Stimulated activated CD4-positive, alpha-beta T cell treated with anti-CD3 and anti-CD28 coated beads, Interleukin-4, amount 100 ng/mL, for 48 hours (primary cell): ENCODE data around the gene ERCC1.
"Not testable (repeated sequence)": the region's sequence is repeated elsewhere in the genome, so short reads cannot be mapped to it uniquely, and the experiment has no call there.

Experiments used
- DNase-seq, 2 donors: peaks; one replicate each; pipeline ENCODE4 v3.0.0-alpha.2; 2020; ENCODE audit warnings: low read depth in 2 of 2

The ERCC1 gene

GRCh38 chr19:45429896-45430295, 6.2 kb upstream of the ERCC1 start:
- DNase-seq, result not testable (repeated sequence)

- no peak for DNase-seq
Measured at GRCh38 chr19:45428384-45429231, 4.9 kb upstream of the ERCC1 start.

GRCh38 chr19:45424191-45425058, 708 bp upstream of the ERCC1 start:
- DNase-seq, result peak in 1 of 2 donors; percentile 39

- DNase-seq, result peak in 1 of 2 donors; percentile 89
Measured at GRCh38 chr19:45423033-45423588, 606 bp downstream of the ERCC1 start.

- DNase-seq, result no peak
Measured at GRCh38 chr19:45421947-45422498, 1.7 kb downstream of the ERCC1 start.

GRCh38 chr19:45420871-45421270, 2.8 kb downstream of the ERCC1 start:
- no peak for DNase-seq

- DNase-seq, result no peak
Measured at GRCh38 chr19:45420356-45420755, 3.4 kb downstream of the ERCC1 start.

GRCh38 chr19:45419895-45420294, 3.8 kb downstream of the ERCC1 start:
- no peak for DNase-seq

GRCh38 chr19:45419396-45419795, 4.3 kb downstream of the ERCC1 start:
- no peak for DNase-seq

- no peak for DNase-seq
Measured at GRCh38 chr19:45418802-45419201, 4.9 kb downstream of the ERCC1 start.

GRCh38 chr19:45417151-45417550, 6.6 kb downstream of the ERCC1 start:
- no peak for DNase-seq

GRCh38 chr19:45414468-45414867, 9.2 kb downstream of the ERCC1 start:
- DNase-seq, result no peak

GRCh38 chr19:45413497-45413896, 10.2 kb downstream of the ERCC1 start:
- no peak for DNase-seq

- DNase-seq, result not testable (repeated sequence)
Measured at GRCh38 chr19:45410330-45410729, 13.4 kb downstream of the ERCC1 start.

- DNase-seq, result no peak
Measured at GRCh38 chr19:45409557-45409920, 14.2 kb downstream of the ERCC1 start.

GRCh38 chr19:45408830-45409556, 14.7 kb downstream of the ERCC1 start:
- DNase-seq, result no peak

- no peak for DNase-seq
Measured at GRCh38 chr19:45408121-45408520, 15.6 kb downstream of the ERCC1 start.

GRCh38 chr19:45407585-45407984, 16.1 kb downstream of the ERCC1 start:
- DNase-seq, result not testable (repeated sequence)

GRCh38 chr19:45407091-45407375, 16.7 kb downstream of the ERCC1 start:
- no peak for DNase-seq

GRCh38 chr19:45406226-45407090, 17.3 kb downstream of the ERCC1 start, which contains the start of gene POLR1G:
TSS of gene POLR1G (plus strand) at chr19:45406644. CDS start at chr19:45406697, 53 bp downstream.
- peak; percentile 69 to 72 for DNase-seq
